Measurements from ENCODE around the gene PLA2G4E. TPM values are rescaled to one million over a fixed set of nuclear protein-coding genes. Genes with fewer than 3 reads are reported as not detected.

PLA2G4E gene
- 1 to 10 TPM in 7 of 10 donors, under 1 TPM in 3; 0.50 to 1.9 (median 1.2) TPM for polyA plus RNA-seq (ENCODE audit: insufficient read length in 10 of 10)
- long read RNA-seq, donor 1: 0 reads
- long read RNA-seq, donor 2: 0 reads
- long read RNA-seq, donor 3: 0 reads
- long read RNA-seq, donor 4: 0 reads
- long read RNA-seq, donor 5: 0 reads
- long read RNA-seq, donor 6: 0 reads
- long read RNA-seq, donor 7: 0 reads
- long read RNA-seq, donor 8: 0 reads
- long read RNA-seq, donor 9: 0 reads

- DNase-seq: no peak
Measured at GRCh38 chr15:42020713-42021273, at the start of gene PLA2G4E. Gene PLA2G4E, minus strand, starts transcription at chr15:42021042. Its CDS starts 12 bp downstream, at chr15:42021030.

GRCh38 chr15:42070279-42070975, 49.6 kb upstream of the PLA2G4E start:
- DNase-seq: no peak

- no peak for DNase-seq
Measured at GRCh38 chr15:42069496-42070278, 48.8 kb upstream of the PLA2G4E start.

GRCh38 chr15:42069025-42069424, 48.2 kb upstream of the PLA2G4E start:
- DNase-seq: no peak

GRCh38 chr15:42068601-42069000, 47.8 kb upstream of the PLA2G4E start:
- no peak for DNase-seq

- DNase-seq: no peak
Measured at GRCh38 chr15:42066764-42067415, 46.0 kb upstream of the PLA2G4E start.

- no peak for DNase-seq
Measured at GRCh38 chr15:42065468-42065867, 44.6 kb upstream of the PLA2G4E start.

- peak in 2 of 3 donors; percentile 28 to 61 for DNase-seq
Measured at GRCh38 chr15:42065033-42065432, 44.2 kb upstream of the PLA2G4E start.

GRCh38 chr15:42064271-42064670, 43.4 kb upstream of the PLA2G4E start:
- DNase-seq: no peak

- no peak for DNase-seq
Measured at GRCh38 chr15:42063122-42063848, 42.4 kb upstream of the PLA2G4E start.

- no peak for DNase-seq
Measured at GRCh38 chr15:42062284-42062806, 41.5 kb upstream of the PLA2G4E start.

GRCh38 chr15:42060797-42061196, 40.0 kb upstream of the PLA2G4E start:
- no peak for DNase-seq

- DNase-seq: no peak
Measured at GRCh38 chr15:42060477-42060763, 39.6 kb upstream of the PLA2G4E start.

GRCh38 chr15:42059661-42060476, 39.0 kb upstream of the PLA2G4E start:
- peak in 1 of 3 donors; percentile 50 for DNase-seq

- no peak for DNase-seq
Measured at GRCh38 chr15:42058791-42059190, 37.9 kb upstream of the PLA2G4E start.

- DNase-seq: no peak
Measured at GRCh38 chr15:42057799-42058646, 37.2 kb upstream of the PLA2G4E start.

GRCh38 chr15:42056934-42057798, 36.3 kb upstream of the PLA2G4E start:
- DNase-seq: peak; percentile 62 to 81 (median 70)

GRCh38 chr15:42053914-42054313, 33.1 kb upstream of the PLA2G4E start:
- DNase-seq: no peak
